ENCODE data around the gene NFASC. TPM values are rescaled to one million over a fixed set of nuclear protein-coding genes. Genes with fewer than 3 reads are reported as not detected.

The NFASC gene
- total and polyA plus RNA-seq, 3 donors from 2014 or later = 9.9 to 13.9 (median 10.2) TPM

- intact Hi-C loops (cut with DNase I; ENCODE audit: low total_unique reads) = no loop called here
- Histone ChIP-seq H3K36me3 (ENCODE audit: low read depth, missing control alignments) (no peaks in the 10 kb centered on the region), H3K4me3 (no peak overlapping the region)
Measured at GRCh38 chr1:204909109-204909508, 38.4 kb downstream of the NFASC start.

GRCh38 chr1:204915861-204916495 is 45.3 kb downstream of the NFASC start:
- H3K4me1 ChIP-seq = no peaks in the 10 kb centered on the region
- H3K27ac ChIP-seq = no peak overlapping the region
- TF ChIP-seq POLR2A (IDR thresholded peaks at IDR 0.05) (no peak), CTCF (IDR thresholded peaks at IDR 0.05) (no peak)
- no peaks in the 10 kb centered on the region for H3K27me3 ChIP-seq
- 50 to 71% methylated on average over 5 of the region's 5 CpGs for WGBS, 2 donors
- H3K36me3 ChIP-seq (ENCODE audit: low read depth, missing control alignments) = no peaks in the 10 kb centered on the region
- DNase-seq = no peak
- H3K4me3 ChIP-seq = no peak overlapping the region
- no peaks in the 10 kb centered on the region for H3K9me3 ChIP-seq
- intact Hi-C loops (cut with DNase I; ENCODE audit: low total_unique reads) = no loop called here

More at GRCh38 chr1:204909109-204909508, 38.4 kb downstream of the NFASC start:
- no peaks in the 10 kb centered on the region for H3K27me3 ChIP-seq
- no peaks in the 10 kb centered on the region for H3K9me3 ChIP-seq
- 96 to 100% methylated on average over 3 of the region's 3 CpGs for WGBS, 2 donors
- no peak for DNase-seq
- H3K4me1 ChIP-seq = no peaks in the 10 kb centered on the region
- TF ChIP-seq CTCF (IDR thresholded peaks at IDR 0.05) (no peak), POLR2A (IDR thresholded peaks at IDR 0.05) (no peak)
- no peak overlapping the region for H3K27ac ChIP-seq

GRCh38 chr1:204917802-204918201 is 47.1 kb downstream of the NFASC start:
- intact Hi-C loops (cut with DNase I; ENCODE audit: low total_unique reads) = no loop called here
- Histone ChIP-seq H3K4me1 (no peaks in the 10 kb centered on the region), H3K9me3 (no peaks in the 10 kb centered on the region), H3K27ac (no peak overlapping the region), H3K36me3 (ENCODE audit: low read depth, missing control alignments) (no peaks in the 10 kb centered on the region), H3K27me3 (no peaks in the 10 kb centered on the region), H3K4me3 (no peak overlapping the region)
- 90 to 93% methylated on average over 2 of the region's 2 CpGs for WGBS, 2 donors
- no peak for TF ChIP-seq CTCF (IDR thresholded peaks at IDR 0.05)
- TF ChIP-seq POLR2A (IDR thresholded peaks at IDR 0.05) = no peak
- DNase-seq = no peak

GRCh38 chr1:204920511-204920910 is 49.8 kb downstream of the NFASC start:
- WGBS, 2 donors = 81 to 87% methylated on average over 3 of the region's 3 CpGs
- H3K27me3 ChIP-seq = no peaks in the 10 kb centered on the region

More at GRCh38 chr1:204920511-204920910, 49.8 kb downstream of the NFASC start:
- DNase-seq = no peak
- no peak for TF ChIP-seq POLR2A (IDR thresholded peaks at IDR 0.05)
- no peak for TF ChIP-seq CTCF (IDR thresholded peaks at IDR 0.05)
- no peaks in the 10 kb centered on the region for H3K36me3 ChIP-seq (ENCODE audit: low read depth, missing control alignments)
- peaks cover 9% of the 10 kb centered on the region for H3K4me1 ChIP-seq
- no peak overlapping the region for H3K27ac ChIP-seq
- no peaks in the 10 kb centered on the region for H3K9me3 ChIP-seq
- H3K4me3 ChIP-seq = no peak overlapping the region
- intact Hi-C loops (cut with DNase I; ENCODE audit: low total_unique reads) = no loop called here

Data from testis (tissue), 3 donors.